ENCODE data around the gene PLA2G4A.

PLA2G4A gene

GRCh38 chr1:186923486-186923885 is 94.7 kb downstream of the PLA2G4A start:
- no peak for DNase-seq

GRCh38 chr1:186925881-186926669 is 97.3 kb downstream of the PLA2G4A start:
- no peak for DNase-seq

GRCh38 chr1:186927884-186928283 is 99.1 kb downstream of the PLA2G4A start:
- no peak for DNase-seq

- no peak for DNase-seq
Measured at GRCh38 chr1:186930238-186930637, 101.5 kb downstream of the PLA2G4A start.

- DNase-seq: no peak
Measured at GRCh38 chr1:186937016-186937670, 108.4 kb downstream of the PLA2G4A start.

GRCh38 chr1:186943891-186944686 is 115.3 kb downstream of the PLA2G4A start:
- no peak for DNase-seq

GRCh38 chr1:186945146-186945545 is 116.4 kb downstream of the PLA2G4A start:
- DNase-seq: no peak

GRCh38 chr1:186948535-186948934 is 119.8 kb downstream of the PLA2G4A start:
- DNase-seq: no peak

- no peak for DNase-seq
Measured at GRCh38 chr1:186949173-186949572, 120.4 kb downstream of the PLA2G4A start.

GRCh38 chr1:186950547-186950946 is 121.8 kb downstream of the PLA2G4A start:
- DNase-seq: no peak

- no peak for DNase-seq
Measured at GRCh38 chr1:186953876-186954275, 125.1 kb downstream of the PLA2G4A start.

- no peak for DNase-seq
Measured at GRCh38 chr1:186957314-186957713, 128.6 kb downstream of the PLA2G4A start.

- no peak for DNase-seq
Measured at GRCh38 chr1:186958520-186958919, 129.8 kb downstream of the PLA2G4A start.

- DNase-seq: no peak
Measured at GRCh38 chr1:186960861-186961260, 132.1 kb downstream of the PLA2G4A start.

- DNase-seq: no peak
Measured at GRCh38 chr1:186965847-186966246, 137.1 kb downstream of the PLA2G4A start.

- DNase-seq: no peak
Measured at GRCh38 chr1:186966456-186966855, 137.7 kb downstream of the PLA2G4A start.

- DNase-seq: no peak
Measured at GRCh38 chr1:186967656-186968394, 139.1 kb downstream of the PLA2G4A start.

- no peak for DNase-seq
Measured at GRCh38 chr1:186974774-186975181, 146.0 kb downstream of the PLA2G4A start.

GRCh38 chr1:186975220-186975619 is 146.5 kb downstream of the PLA2G4A start:
- DNase-seq: no peak

GRCh38 chr1:186976700-186977099 is 148.0 kb downstream of the PLA2G4A start:
- DNase-seq: no peak

GRCh38 chr1:186977266-186977957 is 148.7 kb downstream of the PLA2G4A start:
- no peak for DNase-seq

Measured in activated CD4-positive, alpha-beta T cell treated with anti-CD3 and anti-CD28 coated beads, Interleukin-2, amount 50 U/mL, for 1 hour (primary cell).